ENCODE results near the gene PCSK6.

Gene PCSK6

DNA sequence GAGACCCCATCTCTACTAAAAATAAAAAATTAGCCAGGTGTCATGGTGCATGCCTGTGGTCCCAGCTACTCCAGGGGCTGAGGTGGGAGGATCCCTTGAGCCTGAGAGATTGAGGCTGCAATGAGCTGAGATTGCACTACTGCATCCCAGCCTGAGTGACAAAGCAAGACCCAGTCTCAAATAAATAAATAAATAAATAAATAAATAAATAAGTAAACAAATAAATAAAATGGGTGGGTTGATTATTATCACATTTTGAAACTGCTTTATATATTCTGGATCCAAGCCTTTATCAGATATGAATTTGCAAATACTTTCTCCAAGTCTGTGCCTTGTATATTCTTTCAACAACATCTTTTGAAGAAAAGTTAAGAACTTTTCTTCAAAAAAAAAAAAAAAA is 22.2 kb upstream of the PCSK6 start:
- no peak for DNase-seq (ENCODE audit: low read depth)
- no peak overlapping the region for H3K4me3 ChIP-seq (ENCODE audit: low read depth, low read length)
- TF ChIP-seq, protein P1, sequence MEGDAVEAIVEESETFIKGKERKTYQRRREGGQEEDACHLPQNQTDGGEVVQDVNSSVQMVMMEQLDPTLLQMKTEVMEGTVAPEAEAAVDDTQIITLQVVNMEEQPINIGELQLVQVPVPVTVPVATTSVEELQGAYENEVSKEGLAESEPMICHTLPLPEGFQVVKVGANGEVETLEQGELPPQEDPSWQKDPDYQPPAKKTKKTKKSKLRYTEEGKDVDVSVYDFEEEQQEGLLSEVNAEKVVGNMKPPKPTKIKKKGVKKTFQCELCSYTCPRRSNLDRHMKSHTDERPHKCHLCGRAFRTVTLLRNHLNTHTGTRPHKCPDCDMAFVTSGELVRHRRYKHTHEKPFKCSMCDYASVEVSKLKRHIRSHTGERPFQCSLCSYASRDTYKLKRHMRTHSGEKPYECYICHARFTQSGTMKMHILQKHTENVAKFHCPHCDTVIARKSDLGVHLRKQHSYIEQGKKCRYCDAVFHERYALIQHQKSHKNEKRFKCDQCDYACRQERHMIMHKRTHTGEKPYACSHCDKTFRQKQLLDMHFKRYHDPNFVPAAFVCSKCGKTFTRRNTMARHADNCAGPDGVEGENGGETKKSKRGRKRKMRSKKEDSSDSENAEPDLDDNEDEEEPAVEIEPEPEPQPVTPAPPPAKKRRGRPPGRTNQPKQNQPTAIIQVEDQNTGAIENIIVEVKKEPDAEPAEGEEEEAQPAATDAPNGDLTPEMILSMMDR (conservative IDR thresholded peaks at IDR 0.05; ENCODE audit: low read depth, low read length): no peak

DNA sequence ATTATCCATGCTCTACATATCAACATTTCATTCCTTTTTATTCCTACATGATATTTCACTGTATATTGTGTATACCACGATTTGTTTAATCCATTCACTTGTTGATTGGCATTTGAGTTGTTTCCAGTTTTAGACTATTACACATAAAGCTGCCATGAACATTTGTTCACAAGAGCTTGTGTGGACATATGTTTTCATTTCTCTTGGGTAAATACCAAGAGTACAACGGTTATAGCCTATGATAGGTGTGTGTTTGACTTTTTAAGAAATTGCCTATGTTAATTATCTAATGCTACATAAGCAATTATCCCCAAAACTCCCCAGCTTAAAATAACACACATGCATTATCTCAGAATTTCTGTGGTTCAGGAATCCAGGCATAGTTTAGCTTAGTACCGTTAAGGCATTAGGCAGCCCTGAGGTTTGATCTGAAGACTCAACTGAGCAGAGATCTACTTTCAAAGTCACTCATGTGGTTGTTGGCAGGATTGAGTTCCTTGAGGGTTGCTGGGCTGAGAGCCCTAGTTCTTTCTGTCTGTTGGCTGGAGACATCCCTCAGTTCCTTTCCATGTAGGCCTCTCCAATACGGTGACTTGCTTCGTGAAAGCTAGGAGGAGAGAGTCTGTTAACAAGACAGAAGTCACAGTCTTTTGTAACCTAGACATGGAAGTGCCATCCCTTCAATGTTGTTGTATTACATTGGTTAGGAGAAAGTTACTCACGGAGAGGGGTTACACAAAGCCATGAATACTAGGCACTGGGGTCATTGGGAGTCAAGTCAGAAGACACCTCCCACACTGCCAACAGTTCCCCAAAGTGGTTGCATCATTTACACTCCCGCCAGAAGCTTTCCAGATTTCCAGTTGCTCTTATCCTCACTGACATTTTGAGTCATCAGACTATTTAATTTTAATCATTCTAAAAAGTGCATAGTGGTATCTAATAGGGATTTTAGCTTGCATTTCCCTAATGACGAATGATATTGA is 21.0 kb upstream of the PCSK6 start:
- no peak for DNase-seq (ENCODE audit: low read depth)
- TF ChIP-seq, protein P1 (conservative IDR thresholded peaks at IDR 0.05; ENCODE audit: low read depth, low read length): no peak

DNA sequence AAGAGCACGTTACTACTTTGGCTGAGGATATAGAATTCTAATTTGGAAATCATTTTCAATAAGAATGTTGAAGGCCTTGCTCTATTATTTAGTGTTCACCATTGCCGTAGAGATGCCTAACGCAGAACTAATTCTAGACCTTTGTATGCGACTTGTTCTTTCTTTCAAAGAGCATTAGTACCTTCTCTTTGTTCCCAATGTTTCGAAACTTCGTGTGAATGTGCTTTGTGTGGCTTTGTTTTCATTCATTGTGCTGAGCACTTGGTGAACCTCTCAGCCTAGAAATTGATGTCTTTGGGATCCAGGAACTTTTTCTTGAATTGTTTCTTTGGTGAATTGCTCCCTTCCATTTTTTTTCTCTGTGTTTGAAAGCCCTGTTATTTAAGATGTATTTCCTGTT is 19.8 kb upstream of the PCSK6 start:
- TF ChIP-seq, protein P1 (conservative IDR thresholded peaks at IDR 0.05; ENCODE audit: low read depth, low read length): no peak
- no peak for DNase-seq (ENCODE audit: low read depth)
- H3K4me3 ChIP-seq (ENCODE audit: low read depth, low read length): no peak overlapping the region

More for the DNA sequence above, 21.0 kb upstream of the PCSK6 start:
- no peak overlapping the region for H3K4me3 ChIP-seq (ENCODE audit: low read depth, low read length)

DNA sequence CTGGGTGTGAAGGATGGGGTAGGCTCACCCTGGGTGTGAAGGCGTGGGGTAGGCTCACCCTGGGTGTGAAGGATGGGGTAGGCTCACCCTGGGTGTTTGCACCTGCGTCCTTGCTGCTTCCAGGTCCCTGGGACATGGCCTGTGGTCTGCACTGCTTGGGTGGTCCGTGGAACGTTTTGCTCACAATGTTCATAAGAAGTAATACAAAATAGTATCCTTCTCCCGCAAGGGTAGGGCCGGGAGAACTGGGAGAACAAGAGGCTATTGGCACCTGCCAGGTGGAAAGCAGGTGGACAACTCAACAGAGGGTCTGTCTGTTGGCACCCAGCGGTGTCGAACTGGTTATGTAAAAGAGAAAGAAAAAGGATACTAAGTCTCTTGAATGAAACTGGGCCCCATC is 17.0 kb upstream of the PCSK6 start:
- TF ChIP-seq, protein P1 (conservative IDR thresholded peaks at IDR 0.05; ENCODE audit: low read depth, low read length): no peak

DNA sequence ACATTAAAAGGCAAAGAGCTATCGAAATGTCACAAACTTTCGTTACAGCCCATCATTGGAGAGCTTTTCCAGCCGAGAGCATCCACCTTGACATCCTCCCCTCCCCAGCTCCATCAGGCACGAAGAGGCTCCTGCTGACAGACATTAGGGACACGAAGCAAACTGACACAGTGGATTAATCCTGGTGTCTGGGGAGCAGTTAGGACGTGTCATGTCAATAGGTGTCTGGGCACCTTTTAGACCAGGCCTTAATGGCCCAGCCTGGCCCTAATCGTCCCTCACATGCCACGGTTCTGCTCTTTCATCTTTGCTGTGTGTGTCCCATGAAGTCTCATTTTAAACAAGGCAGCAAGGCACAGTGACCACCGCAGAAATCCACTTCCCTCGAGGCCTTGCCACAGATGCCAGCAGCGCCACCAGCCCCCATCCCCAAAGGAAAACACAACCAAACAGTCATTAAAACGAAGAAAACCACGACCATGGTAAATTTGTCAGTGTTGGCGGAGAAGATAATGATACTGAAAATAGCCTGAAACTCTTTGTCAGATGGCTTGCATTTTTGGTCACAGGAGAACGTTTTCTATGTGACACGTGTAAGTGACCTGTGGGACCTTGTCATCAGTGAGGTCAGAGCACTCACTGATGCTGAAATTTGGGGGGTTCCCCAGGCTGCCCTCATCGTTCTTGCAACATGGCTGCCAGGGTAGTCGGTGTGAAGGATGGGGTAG is 16.3 kb upstream of the PCSK6 start:
- TF ChIP-seq, protein P1 (conservative IDR thresholded peaks at IDR 0.05; ENCODE audit: low read depth, low read length): no peak
- no peak overlapping the region for H3K4me3 ChIP-seq (ENCODE audit: low read depth, low read length)
- DNase-seq (ENCODE audit: low read depth): no peak

More for the DNA sequence above, 17.0 kb upstream of the PCSK6 start:
- no peak for DNase-seq (ENCODE audit: low read depth)
- H3K4me3 ChIP-seq (ENCODE audit: low read depth, low read length): no peak overlapping the region

DNA sequence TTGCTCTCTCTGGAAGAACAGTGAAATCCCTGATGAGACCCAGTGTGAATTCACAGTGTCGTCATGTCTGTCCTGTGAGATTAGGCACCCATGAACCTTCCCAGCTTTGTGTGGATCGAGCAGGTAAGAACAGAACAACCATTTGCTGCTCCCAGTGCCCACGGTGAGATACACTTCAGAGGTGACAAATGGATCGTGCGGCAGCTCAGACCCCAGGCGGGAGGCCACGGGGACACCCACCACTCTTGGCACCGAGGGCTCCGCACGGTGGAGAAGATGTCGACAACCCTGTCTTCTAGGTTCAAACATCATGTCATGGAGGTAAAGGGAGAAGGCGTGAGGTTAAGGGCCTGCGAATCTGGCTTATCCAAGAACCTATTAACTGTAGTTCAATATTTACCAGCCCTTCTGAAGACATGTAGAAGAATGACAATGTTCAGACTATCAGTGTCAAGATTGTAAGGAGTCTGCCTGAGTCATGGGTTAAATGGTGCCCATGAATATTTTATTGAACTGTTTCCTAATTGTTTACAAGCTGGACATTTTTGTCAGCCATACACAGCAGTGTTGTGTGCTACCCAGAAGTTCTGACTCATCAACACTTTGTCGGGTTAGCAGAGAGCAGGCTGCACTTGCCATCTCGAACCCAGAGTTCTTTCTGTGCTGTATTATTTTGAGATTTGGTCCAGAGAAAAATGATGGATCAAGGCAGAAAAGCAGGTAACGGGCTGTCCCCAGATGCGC is 15.5 kb upstream of the PCSK6 start:
- no peak for DNase-seq (ENCODE audit: low read depth)
- no peak overlapping the region for H3K4me3 ChIP-seq (ENCODE audit: low read depth, low read length)
- TF ChIP-seq, protein P1 (conservative IDR thresholded peaks at IDR 0.05; ENCODE audit: low read depth, low read length): no peak
